Neural progenitor cell (in vitro differentiated cells): ENCODE results near the gene GP5. TPM values are rescaled to one million over a fixed set of nuclear protein-coding genes. Genes with fewer than 3 reads are reported as not detected.

Source experiments
- DNase-seq: peaks from one replicate; pipeline ENCODE4 v3.0.0-alpha.2; 2016; ENCODE audit warnings: low spot score
- H2AFZ ChIP-seq: fragments of 200-600 bp; sonication (generic); replicated peaks from 2 replicates; pipeline ENCODE4 v1.6.1; 2016; ENCODE audit warnings: antibody characterized with exemption
- H3F3A ChIP-seq: fragments of 200-600 bp; sonication (generic); 2 replicates; pipeline ENCODE4 v1.6.1; 2016; ENCODE audit warnings: antibody characterized with exemption, low read depth
- H3K27ac ChIP-seq: fragments of 200-600 bp; sonication (generic); 2 replicates; pipeline ENCODE4 v1.5.1; 2016; ENCODE audit warnings: mild to moderate bottlenecking
- H3K27me3 ChIP-seq: fragments of 200-600 bp; sonication (generic); 2 replicates; pipeline ENCODE4 v1.6.1; 2016; ENCODE audit warnings: mild to moderate bottlenecking, moderate library complexity
- H3K36me3 ChIP-seq: fragments of 200-600 bp; sonication (generic); 2 replicates; pipeline ENCODE4 v1.5.1; 2016
- H3K4me1 ChIP-seq: fragments of 200-600 bp; sonication (generic); 2 replicates; pipeline ENCODE4 v1.6.1; 2016; ENCODE audit warnings: mixed run types
- H3K4me2 ChIP-seq: fragments of 200-600 bp; sonication (generic); 2 replicates; pipeline ENCODE4 v1.6.1; 2016
- H3K4me3 ChIP-seq: fragments of 200-600 bp; sonication (generic); 2 replicates; pipeline ENCODE4 v1.5.1; 2016
- H3K79me2 ChIP-seq: fragments of 200-600 bp; sonication (generic); 2 replicates; pipeline ENCODE4 v1.6.1; 2016; ENCODE audit warnings: low read depth
- H3K9ac ChIP-seq: fragments of 200-600 bp; sonication (generic); 2 replicates; pipeline ENCODE4 v1.6.1; 2016
- H3K9me3 ChIP-seq: fragments of 200-600 bp; sonication (generic); 2 replicates; pipeline ENCODE4 v1.5.1; 2016; ENCODE audit warnings: low read depth
- H4K20me1 ChIP-seq: fragments of 200-600 bp; sonication (generic); 2 replicates; pipeline ENCODE4 v1.6.1; 2016; ENCODE audit warnings: low read depth
- H3K27ac Mint-ChIP-seq: 3 replicates; pipeline ENCODE4 v1.8.0; 2021; ENCODE audit warnings: mixed read lengths
- H3K27me3 Mint-ChIP-seq: 2 replicates; pipeline ENCODE4 v1.8.0; 2022; ENCODE audit warnings: low read depth, mild to moderate bottlenecking, inconsistent platforms, moderate library complexity, mixed read lengths; ENCODE audit not compliant: insufficient read depth
- H3K36me3 Mint-ChIP-seq: 3 replicates; pipeline ENCODE4 v1.8.0; 2021; ENCODE audit warnings: mixed read lengths
- H3K4me1 Mint-ChIP-seq: 3 replicates; pipeline ENCODE4 v1.8.0; 2021; ENCODE audit warnings: mixed read lengths
- H3K4me3 Mint-ChIP-seq: 3 replicates; pipeline ENCODE4 v1.8.0; 2021; ENCODE audit warnings: mild to moderate bottlenecking, moderate library complexity, mixed read lengths
- H3K9me3 Mint-ChIP-seq: 3 replicates; pipeline ENCODE4 v1.8.0; 2020; ENCODE audit warnings: mixed read lengths
- EZH2 ChIP-seq: fragments of 200-600 bp; sonication (generic); IDR thresholded peaks from 2 replicates; pipeline ENCODE4 v1.6.1; 2017; ENCODE audit warnings: antibody characterized with exemption, mild to moderate bottlenecking, moderate library complexity
- EZH2phosphoT487 ChIP-seq: fragments of 200-600 bp; sonication (generic); IDR thresholded peaks from 2 replicates; pipeline ENCODE4 v1.6.1; 2017; ENCODE audit warnings: antibody characterized with exemption
- total RNA-seq: library from RNA; depleted of rRNA; stranded (reverse); fragments of >200 nt; gene quantifications from 2 replicates; pipeline ENCODE4 v1.2.3, GENCODE V29; 2015; ENCODE audit warnings: low replicate concordance
- TF ChIP-seq, protein P1 (sequence below): fragments of 200-600 bp; sonication (generic); IDR thresholded peaks from 2 replicates; pipeline ENCODE4 v1.5.1; 2017; ENCODE audit warnings: antibody characterized with exemption, mild to moderate bottlenecking

Gene GP5
- total RNA-seq, 1 donor from 2014 or later, result not detected

DNA sequence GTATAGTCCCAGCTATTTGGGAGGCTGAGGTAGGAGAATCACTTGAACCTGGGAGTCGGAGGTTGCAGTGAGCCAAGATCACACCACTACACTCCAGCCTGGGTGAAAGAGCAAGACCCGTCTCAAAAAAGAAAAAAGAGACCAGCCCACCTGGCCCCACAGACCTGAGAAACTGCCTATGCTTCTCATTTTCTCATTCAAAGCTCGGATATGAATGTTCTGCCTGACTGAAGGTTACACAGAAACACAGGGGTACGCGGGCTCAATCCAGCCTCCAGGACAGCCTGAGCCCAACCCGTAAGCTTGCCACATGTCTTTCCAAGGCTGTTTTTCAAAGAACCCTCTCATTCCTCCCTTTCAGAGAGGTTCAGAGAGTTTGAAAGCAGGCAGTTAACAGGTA, 19.8 kb downstream of the GP5 start:
- no peaks in the 10 kb centered on the region for H3K36me3 Mint-ChIP-seq
- peaks cover 60% of the 10 kb centered on the region for H3K4me1 Mint-ChIP-seq
- TF ChIP-seq, protein P1, sequence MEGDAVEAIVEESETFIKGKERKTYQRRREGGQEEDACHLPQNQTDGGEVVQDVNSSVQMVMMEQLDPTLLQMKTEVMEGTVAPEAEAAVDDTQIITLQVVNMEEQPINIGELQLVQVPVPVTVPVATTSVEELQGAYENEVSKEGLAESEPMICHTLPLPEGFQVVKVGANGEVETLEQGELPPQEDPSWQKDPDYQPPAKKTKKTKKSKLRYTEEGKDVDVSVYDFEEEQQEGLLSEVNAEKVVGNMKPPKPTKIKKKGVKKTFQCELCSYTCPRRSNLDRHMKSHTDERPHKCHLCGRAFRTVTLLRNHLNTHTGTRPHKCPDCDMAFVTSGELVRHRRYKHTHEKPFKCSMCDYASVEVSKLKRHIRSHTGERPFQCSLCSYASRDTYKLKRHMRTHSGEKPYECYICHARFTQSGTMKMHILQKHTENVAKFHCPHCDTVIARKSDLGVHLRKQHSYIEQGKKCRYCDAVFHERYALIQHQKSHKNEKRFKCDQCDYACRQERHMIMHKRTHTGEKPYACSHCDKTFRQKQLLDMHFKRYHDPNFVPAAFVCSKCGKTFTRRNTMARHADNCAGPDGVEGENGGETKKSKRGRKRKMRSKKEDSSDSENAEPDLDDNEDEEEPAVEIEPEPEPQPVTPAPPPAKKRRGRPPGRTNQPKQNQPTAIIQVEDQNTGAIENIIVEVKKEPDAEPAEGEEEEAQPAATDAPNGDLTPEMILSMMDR, result no peak
- TF ChIP-seq EZH2, result no peak

DNA sequence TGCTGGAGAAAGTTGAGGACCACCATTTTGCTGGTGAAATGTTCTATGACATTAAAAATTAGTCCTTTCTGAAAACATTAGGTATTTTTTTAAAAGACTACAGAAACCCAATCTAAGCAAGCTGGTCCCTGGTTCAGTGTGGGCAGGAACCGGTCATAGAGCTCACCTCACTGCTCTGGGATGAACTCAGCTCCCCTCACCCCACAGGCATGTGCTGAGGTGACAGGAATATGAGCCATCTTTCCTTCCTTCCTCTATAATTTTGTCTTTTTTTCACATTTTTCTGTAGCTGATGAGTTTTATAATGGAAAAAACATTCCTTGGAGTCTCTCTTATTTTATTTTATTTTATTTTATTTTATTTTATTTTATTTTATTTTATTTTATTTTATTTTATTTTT, 21.4 kb downstream of the GP5 start:
- Histone ChIP-seq H3K4me1 (peaks cover 45% of the 10 kb centered on the region), H3K9ac (no peak overlapping the region), H3K9me3 (no peaks in the 10 kb centered on the region), H3K36me3 (no peaks in the 10 kb centered on the region), H2AFZ (no peak overlapping the region), H3F3A (peaks cover 30% of the 10 kb centered on the region), H4K20me1 (no peaks in the 10 kb centered on the region), H3K79me2 (no peaks in the 10 kb centered on the region), H3K27me3 (no peaks in the 10 kb centered on the region), H3K4me2 (no peak overlapping the region), H3K27ac (no peak overlapping the region), H3K4me3 (no peak overlapping the region)
- no peaks in the 10 kb centered on the region for H3K9me3 Mint-ChIP-seq
- no peak overlapping the region for H3K4me3 Mint-ChIP-seq
- no peak overlapping the region for H3K27ac Mint-ChIP-seq
- peaks cover 52% of the 10 kb centered on the region for H3K4me1 Mint-ChIP-seq
- DNase-seq, result no peak
- no peak for TF ChIP-seq EZH2phosphoT487
- TF ChIP-seq, protein P1, result no peak
- TF ChIP-seq EZH2, result no peak
- peaks cover 9% of the 10 kb centered on the region for H3K27me3 Mint-ChIP-seq
- no peaks in the 10 kb centered on the region for H3K36me3 Mint-ChIP-seq

More for the DNA sequence above, 19.8 kb downstream of the GP5 start:
- no peak for DNase-seq
- Histone ChIP-seq H3K9ac (no peak overlapping the region), H3K79me2 (no peaks in the 10 kb centered on the region), H3K4me2 (no peak overlapping the region), H2AFZ (no peak overlapping the region), H3F3A (peaks cover 45% of the 10 kb centered on the region), H3K4me3 (no peak overlapping the region), H3K9me3 (no peaks in the 10 kb centered on the region), H3K4me1 (peaks cover 60% of the 10 kb centered on the region), H3K27me3 (no peaks in the 10 kb centered on the region), H3K27ac (no peak overlapping the region), H3K36me3 (no peaks in the 10 kb centered on the region), H4K20me1 (no peaks in the 10 kb centered on the region)
- Mint-ChIP-seq H3K9me3 (no peaks in the 10 kb centered on the region), H3K4me3 (no peak overlapping the region), H3K27ac (peak overlapping the region; percentile 78), H3K27me3 (peaks cover 9% of the 10 kb centered on the region)

DNA sequence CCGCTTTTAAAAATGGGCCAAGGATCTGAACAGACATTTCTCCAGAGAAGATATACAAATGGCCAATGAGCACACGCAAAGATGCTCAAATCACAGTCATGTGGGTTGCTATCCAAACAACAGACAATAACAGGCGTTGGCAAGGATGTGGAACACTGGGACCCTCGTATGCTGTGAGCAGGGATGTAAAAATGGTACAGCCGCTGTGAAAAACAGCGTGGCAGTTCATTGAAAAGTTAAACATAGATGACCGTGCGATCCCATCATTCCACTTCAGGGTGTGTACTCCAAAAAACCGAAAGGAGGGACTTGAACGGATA, 22.9 kb downstream of the GP5 start:
- TF ChIP-seq, protein P1, result no peak
- TF ChIP-seq EZH2 (no peak), EZH2phosphoT487 (no peak)
- Histone ChIP-seq H4K20me1 (no peaks in the 10 kb centered on the region), H3K79me2 (no peaks in the 10 kb centered on the region), H3K27ac (no peak overlapping the region), H3K9ac (no peak overlapping the region), H3K36me3 (no peaks in the 10 kb centered on the region), H3K4me3 (no peak overlapping the region), H2AFZ (no peak overlapping the region), H3K27me3 (no peaks in the 10 kb centered on the region), H3K9me3 (no peaks in the 10 kb centered on the region), H3K4me1 (peaks cover 33% of the 10 kb centered on the region), H3F3A (peaks cover 24% of the 10 kb centered on the region), H3K4me2 (peak overlapping the region; percentile 59)
- Mint-ChIP-seq H3K27ac (peak overlapping the region; percentile 82), H3K36me3 (no peaks in the 10 kb centered on the region), H3K9me3 (no peaks in the 10 kb centered on the region), H3K27me3 (peaks cover 14% of the 10 kb centered on the region), H3K4me1 (peaks cover 42% of the 10 kb centered on the region), H3K4me3 (no peak overlapping the region)
- no peak for DNase-seq
